Hepatocyte (in vitro differentiated cells): ENCODE measurements around the gene FFAR3. TPM values are rescaled to one million over a fixed set of nuclear protein-coding genes. Genes with fewer than 3 reads are reported as not detected.

Experiments
- DNase-seq: peaks from one replicate; pipeline ENCODE4 v3.0.0-alpha.2; 2016; ENCODE audit warnings: low spot score
- H2AFZ ChIP-seq: fragments of 200-600 bp; sonication (generic); 2 replicates; pipeline ENCODE4 v1.6.0; 2016; ENCODE audit warnings: antibody characterized with exemption, mild to moderate bottlenecking
- H3K27ac ChIP-seq: fragments of 200-600 bp; sonication (generic); 2 replicates; pipeline ENCODE4 v1.5.1; 2016; ENCODE audit warnings: mild to moderate bottlenecking
- H3K27me3 ChIP-seq: fragments of 200-600 bp; sonication (generic); 2 replicates; pipeline ENCODE4 v1.6.1; 2016
- H3K36me3 ChIP-seq: fragments of 200-600 bp; sonication (generic); replicated peaks from 2 replicates; pipeline ENCODE4 v1.5.1; 2016; ENCODE audit warnings: low read depth; ENCODE audit not compliant: insufficient read depth
- H3K4me1 ChIP-seq: fragments of 200-600 bp; sonication (generic); 2 replicates; pipeline ENCODE4 v1.5.1; 2016; ENCODE audit warnings: mild to moderate bottlenecking, moderate library complexity; ENCODE audit not compliant: insufficient read depth
- H3K4me2 ChIP-seq: fragments of 200-600 bp; sonication (generic); 2 replicates; pipeline ENCODE4 v1.6.0; 2016
- H3K4me3 ChIP-seq: fragments of 200-600 bp; sonication (generic); 2 replicates; pipeline ENCODE4 v1.5.1; 2016; ENCODE audit warnings: mild to moderate bottlenecking
- H3K79me2 ChIP-seq: fragments of 200-600 bp; sonication (generic); 2 replicates; pipeline ENCODE4 v1.6.0; 2017; ENCODE audit warnings: mild to moderate bottlenecking
- H3K9me2 ChIP-seq: fragments of 200-600 bp; sonication (generic); replicated peaks from 2 replicates; pipeline ENCODE4 v1.6.0; 2017; ENCODE audit warnings: mild to moderate bottlenecking; ENCODE audit not compliant: insufficient read depth
- H3K9me3 ChIP-seq: fragments of 200-600 bp; sonication (generic); 2 replicates; pipeline ENCODE4 v1.5.1; 2016; ENCODE audit warnings: low read depth, mild to moderate bottlenecking
- H4K20me1 ChIP-seq: fragments of 200-600 bp; sonication (generic); 2 replicates; pipeline ENCODE4 v1.6.0; 2016; ENCODE audit warnings: mild to moderate bottlenecking; ENCODE audit not compliant: insufficient read depth, poor library complexity, severe bottlenecking
- CTCF ChIP-seq: fragments of 200-600 bp; sonication (generic); IDR thresholded peaks from 2 replicates; pipeline ENCODE4 v1.5.1; 2016; ENCODE audit warnings: antibody characterized with exemption, mild to moderate bottlenecking; ENCODE audit not compliant: poor library complexity
- EZH2 ChIP-seq: fragments of 200-600 bp; sonication (generic); IDR thresholded peaks from 2 replicates; pipeline ENCODE4 v1.6.1; 2016; ENCODE audit warnings: antibody characterized with exemption, mild to moderate bottlenecking, borderline replicate concordance
- EZH2phosphoT487 ChIP-seq: fragments of 200-600 bp; sonication (generic); IDR thresholded peaks from one replicate; pipeline ENCODE4 v1.6.1; 2018; ENCODE audit warnings: antibody characterized with exemption, mild to moderate bottlenecking, low read depth, moderate library complexity; ENCODE audit not compliant: unreplicated experiment, severe bottlenecking
- WGBS: methylation state at CpG from one replicate; pipeline ENCODE4 v1.1.6; 2016; ENCODE audit warnings: low lambda C conversion rate; ENCODE audit errors: missing lambda C conversion rate; 5-methylcytosine and 5-hydroxymethylcytosine counted together
- polyA plus RNA-seq: library from polyadenylated mRNA; unstranded; fragments of >200 nt; fragmentation: Nextera tagmentation; extraction: Ambion mirVana; gene quantifications from 2 replicates; pipeline ENCODE4 v1.2.1, GENCODE V29; 2016
- total RNA-seq: library from RNA; depleted of rRNA; stranded (reverse); fragments of >200 nt; gene quantifications from 2 replicates; pipeline ENCODE4 v1.2.3, GENCODE V29; 2014

FFAR3 gene
- total and polyA plus RNA-seq, 2 experiments from 2014 or later, result 0.80 TPM; not detected in 1

- Histone ChIP-seq H3K9me3 (no peaks in the 10 kb centered on the region), H2AFZ (no peak overlapping the region), H3K4me2 (no peak overlapping the region), H3K4me3 (no peak overlapping the region), H3K9me2 (no peaks in the 10 kb centered on the region), H3K27ac (no peak overlapping the region), H3K4me1 (peaks cover 5% of the 10 kb centered on the region), H4K20me1 (no peaks in the 10 kb centered on the region), H3K79me2 (no peaks in the 10 kb centered on the region), H3K27me3 (no peaks in the 10 kb centered on the region), H3K36me3 (no peaks in the 10 kb centered on the region)
- DNase-seq, result no peak
- 51% methylated on average over 5 of the region's 5 CpGs for WGBS
- no peak for TF ChIP-seq EZH2
- no peak for TF ChIP-seq EZH2phosphoT487
- no peak for TF ChIP-seq CTCF
These were observed 2.7 kb downstream of the FFAR3 start for GRCh38 chr19:35360880-35361420.

- H3K36me3 ChIP-seq, result no peaks in the 10 kb centered on the region
- TF ChIP-seq CTCF, result no peak
- no peak for TF ChIP-seq EZH2phosphoT487
- no peaks in the 10 kb centered on the region for H3K9me3 ChIP-seq
- H4K20me1 ChIP-seq, result no peaks in the 10 kb centered on the region
- H3K9me2 ChIP-seq, result no peaks in the 10 kb centered on the region
- DNase-seq, result no peak
- no peak overlapping the region for H3K4me3 ChIP-seq
- H3K79me2 ChIP-seq, result no peaks in the 10 kb centered on the region
- no peak overlapping the region for H3K4me2 ChIP-seq
- H3K27me3 ChIP-seq, result no peaks in the 10 kb centered on the region
- peaks cover 3% of the 10 kb centered on the region for H3K4me1 ChIP-seq
- WGBS, result 81% methylated on average over 10 of the region's 14 CpGs
- no peak overlapping the region for H2AFZ ChIP-seq
- H3K27ac ChIP-seq, result no peak overlapping the region
These were observed 4.2 kb downstream of the FFAR3 start for GRCh38 chr19:35362261-35363000.

- H3K79me2 ChIP-seq, result no peaks in the 10 kb centered on the region
- H3K9me3 ChIP-seq, result no peaks in the 10 kb centered on the region
- TF ChIP-seq EZH2 (no peak), CTCF (no peak), EZH2phosphoT487 (no peak)
- no peaks in the 10 kb centered on the region for H3K4me1 ChIP-seq
- H3K4me2 ChIP-seq, result no peak overlapping the region
- H3K27ac ChIP-seq, result no peak overlapping the region
- H2AFZ ChIP-seq, result no peak overlapping the region
- no peaks in the 10 kb centered on the region for H3K27me3 ChIP-seq
- no peaks in the 10 kb centered on the region for H3K9me2 ChIP-seq
- 96% methylated on average over 3 of the region's 11 CpGs for WGBS
- H4K20me1 ChIP-seq, result no peaks in the 10 kb centered on the region
- no peak for DNase-seq
- H3K4me3 ChIP-seq, result no peak overlapping the region
- no peaks in the 10 kb centered on the region for H3K36me3 ChIP-seq
These were observed 4.8 kb downstream of the FFAR3 start for GRCh38 chr19:35363001-35363590.
